ENCODE data around the gene GRID1.
"Not testable (repeated sequence)": the region's sequence is repeated elsewhere in the genome, so short reads cannot be mapped to it uniquely, and the experiment has no call there.

- TF ChIP-seq, protein P1, sequence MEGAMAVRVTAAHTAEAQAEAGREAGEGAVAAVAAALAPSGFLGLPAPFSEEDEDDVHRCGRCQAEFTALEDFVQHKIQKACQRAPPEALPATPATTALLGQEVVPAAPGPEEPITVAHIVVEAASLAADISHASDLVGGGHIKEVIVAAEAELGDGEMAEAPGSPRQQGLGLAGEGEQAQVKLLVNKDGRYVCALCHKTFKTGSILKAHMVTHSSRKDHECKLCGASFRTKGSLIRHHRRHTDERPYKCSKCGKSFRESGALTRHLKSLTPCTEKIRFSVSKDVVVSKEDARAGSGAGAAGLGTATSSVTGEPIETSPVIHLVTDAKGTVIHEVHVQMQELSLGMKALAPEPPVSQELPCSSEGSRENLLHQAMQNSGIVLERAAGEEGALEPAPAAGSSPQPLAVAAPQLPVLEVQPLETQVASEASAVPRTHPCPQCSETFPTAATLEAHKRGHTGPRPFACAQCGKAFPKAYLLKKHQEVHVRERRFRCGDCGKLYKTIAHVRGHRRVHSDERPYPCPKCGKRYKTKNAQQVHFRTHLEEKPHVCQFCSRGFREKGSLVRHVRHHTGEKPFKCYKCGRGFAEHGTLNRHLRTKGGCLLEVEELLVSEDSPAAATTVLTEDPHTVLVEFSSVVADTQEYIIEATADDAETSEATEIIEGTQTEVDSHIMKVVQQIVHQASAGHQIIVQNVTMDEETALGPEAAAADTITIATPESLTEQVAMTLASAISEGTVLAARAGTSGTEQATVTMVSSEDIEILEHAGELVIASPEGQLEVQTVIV (IDR thresholded peaks at IDR 0.05; ENCODE audit: borderline replicate concordance, partially characterized antibody), result not testable (repeated sequence)
- TF ChIP-seq, protein P2, sequence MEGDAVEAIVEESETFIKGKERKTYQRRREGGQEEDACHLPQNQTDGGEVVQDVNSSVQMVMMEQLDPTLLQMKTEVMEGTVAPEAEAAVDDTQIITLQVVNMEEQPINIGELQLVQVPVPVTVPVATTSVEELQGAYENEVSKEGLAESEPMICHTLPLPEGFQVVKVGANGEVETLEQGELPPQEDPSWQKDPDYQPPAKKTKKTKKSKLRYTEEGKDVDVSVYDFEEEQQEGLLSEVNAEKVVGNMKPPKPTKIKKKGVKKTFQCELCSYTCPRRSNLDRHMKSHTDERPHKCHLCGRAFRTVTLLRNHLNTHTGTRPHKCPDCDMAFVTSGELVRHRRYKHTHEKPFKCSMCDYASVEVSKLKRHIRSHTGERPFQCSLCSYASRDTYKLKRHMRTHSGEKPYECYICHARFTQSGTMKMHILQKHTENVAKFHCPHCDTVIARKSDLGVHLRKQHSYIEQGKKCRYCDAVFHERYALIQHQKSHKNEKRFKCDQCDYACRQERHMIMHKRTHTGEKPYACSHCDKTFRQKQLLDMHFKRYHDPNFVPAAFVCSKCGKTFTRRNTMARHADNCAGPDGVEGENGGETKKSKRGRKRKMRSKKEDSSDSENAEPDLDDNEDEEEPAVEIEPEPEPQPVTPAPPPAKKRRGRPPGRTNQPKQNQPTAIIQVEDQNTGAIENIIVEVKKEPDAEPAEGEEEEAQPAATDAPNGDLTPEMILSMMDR (IDR thresholded peaks at IDR 0.05 in 2 of 3, conservative IDR thresholded peaks at IDR 0.05 in 1 of 3; ENCODE audit: control insufficient read depth in 2 of 3, extremely low read depth in 1 of 3, insufficient read depth in 1 of 3, low read depth in 3 of 3, low read length in 3 of 3), result not testable (repeated sequence)
- TF ChIP-seq, protein P3, sequence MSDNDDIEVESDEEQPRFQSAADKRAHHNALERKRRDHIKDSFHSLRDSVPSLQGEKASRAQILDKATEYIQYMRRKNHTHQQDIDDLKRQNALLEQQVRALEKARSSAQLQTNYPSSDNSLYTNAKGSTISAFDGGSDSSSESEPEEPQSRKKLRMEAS (IDR thresholded peaks at IDR 0.05; ENCODE audit: low read depth, low read length), result not testable (repeated sequence)
- TF ChIP-seq, protein P4, sequence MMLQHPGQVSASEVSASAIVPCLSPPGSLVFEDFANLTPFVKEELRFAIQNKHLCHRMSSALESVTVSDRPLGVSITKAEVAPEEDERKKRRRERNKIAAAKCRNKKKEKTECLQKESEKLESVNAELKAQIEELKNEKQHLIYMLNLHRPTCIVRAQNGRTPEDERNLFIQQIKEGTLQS (IDR thresholded peaks at IDR 0.05; ENCODE audit: borderline replicate concordance, extremely low read depth, low read depth, low read length), result not testable (repeated sequence)
- not testable (repeated sequence) for TF ChIP-seq POLR2AphosphoS5 (IDR thresholded peaks at IDR 0.05; ENCODE audit: low read length)
Measured at GRCh38 chr10:86238089-86238488, 128.5 kb downstream of the GRID1 start.
